GM12874 (cell line): ENCODE results near the gene RAB5B.
A peak's percentile ranks its signal among the peaks of the same experiment; 100 is the strongest.

Experiments used
- TF ChIP-seq, protein P1 (sequence below): IDR thresholded peaks from 2 replicates; pipeline ENCODE4 v1.5.1; 2011; ENCODE audit warnings: low read depth, mild to moderate bottlenecking, control low read depth, low read length, moderate library complexity; ENCODE audit not compliant: insufficient read depth

The RAB5B gene

DNA sequence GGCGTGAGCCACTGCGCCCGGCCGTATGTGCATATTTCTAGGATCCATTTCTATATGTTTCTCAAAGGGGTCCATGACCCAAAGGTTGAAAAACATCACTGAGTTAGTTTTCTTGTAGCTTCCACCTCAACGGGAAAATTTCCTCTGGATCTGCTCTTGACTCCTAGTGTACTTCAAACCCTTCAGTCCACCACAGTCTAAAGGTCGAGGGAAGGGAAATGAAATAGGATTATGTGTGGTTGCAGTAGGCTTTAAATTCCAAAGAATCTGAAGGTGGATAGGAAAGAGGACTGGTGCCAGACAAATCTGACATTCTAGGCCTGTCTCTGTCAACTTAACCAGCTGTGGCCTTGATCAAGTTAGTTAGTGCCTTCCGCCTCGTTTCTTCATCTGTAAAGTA is 21.5 kb downstream of the RAB5B start:
- TF ChIP-seq, protein P1, sequence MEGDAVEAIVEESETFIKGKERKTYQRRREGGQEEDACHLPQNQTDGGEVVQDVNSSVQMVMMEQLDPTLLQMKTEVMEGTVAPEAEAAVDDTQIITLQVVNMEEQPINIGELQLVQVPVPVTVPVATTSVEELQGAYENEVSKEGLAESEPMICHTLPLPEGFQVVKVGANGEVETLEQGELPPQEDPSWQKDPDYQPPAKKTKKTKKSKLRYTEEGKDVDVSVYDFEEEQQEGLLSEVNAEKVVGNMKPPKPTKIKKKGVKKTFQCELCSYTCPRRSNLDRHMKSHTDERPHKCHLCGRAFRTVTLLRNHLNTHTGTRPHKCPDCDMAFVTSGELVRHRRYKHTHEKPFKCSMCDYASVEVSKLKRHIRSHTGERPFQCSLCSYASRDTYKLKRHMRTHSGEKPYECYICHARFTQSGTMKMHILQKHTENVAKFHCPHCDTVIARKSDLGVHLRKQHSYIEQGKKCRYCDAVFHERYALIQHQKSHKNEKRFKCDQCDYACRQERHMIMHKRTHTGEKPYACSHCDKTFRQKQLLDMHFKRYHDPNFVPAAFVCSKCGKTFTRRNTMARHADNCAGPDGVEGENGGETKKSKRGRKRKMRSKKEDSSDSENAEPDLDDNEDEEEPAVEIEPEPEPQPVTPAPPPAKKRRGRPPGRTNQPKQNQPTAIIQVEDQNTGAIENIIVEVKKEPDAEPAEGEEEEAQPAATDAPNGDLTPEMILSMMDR = no peak

DNA sequence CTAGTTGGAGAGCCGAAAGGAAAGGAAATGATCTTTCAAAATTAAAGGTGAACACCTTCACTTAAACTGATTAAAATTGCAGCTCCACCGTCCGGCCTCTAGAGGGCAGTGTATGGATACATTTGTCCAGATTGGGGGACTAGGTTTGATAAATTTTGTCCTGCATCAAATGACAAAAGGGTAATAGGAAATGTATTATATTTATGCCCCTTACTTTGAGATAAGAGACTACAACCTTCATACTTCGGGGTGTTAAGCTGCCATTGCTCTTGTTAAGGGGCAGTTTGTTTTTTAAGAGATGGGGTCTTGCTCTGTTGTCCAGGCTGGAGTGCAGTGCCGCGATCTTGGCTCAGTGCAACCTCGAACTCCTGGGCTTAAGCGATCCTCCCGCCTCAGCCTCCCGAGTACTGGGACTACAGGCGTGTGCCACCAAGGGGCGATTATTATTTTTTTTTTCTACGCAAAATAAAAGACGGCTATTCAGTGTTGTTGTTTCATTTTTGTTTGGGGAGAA is 22.4 kb downstream of the RAB5B start:
- TF ChIP-seq, protein P1 = peak; percentile 71

DNA sequence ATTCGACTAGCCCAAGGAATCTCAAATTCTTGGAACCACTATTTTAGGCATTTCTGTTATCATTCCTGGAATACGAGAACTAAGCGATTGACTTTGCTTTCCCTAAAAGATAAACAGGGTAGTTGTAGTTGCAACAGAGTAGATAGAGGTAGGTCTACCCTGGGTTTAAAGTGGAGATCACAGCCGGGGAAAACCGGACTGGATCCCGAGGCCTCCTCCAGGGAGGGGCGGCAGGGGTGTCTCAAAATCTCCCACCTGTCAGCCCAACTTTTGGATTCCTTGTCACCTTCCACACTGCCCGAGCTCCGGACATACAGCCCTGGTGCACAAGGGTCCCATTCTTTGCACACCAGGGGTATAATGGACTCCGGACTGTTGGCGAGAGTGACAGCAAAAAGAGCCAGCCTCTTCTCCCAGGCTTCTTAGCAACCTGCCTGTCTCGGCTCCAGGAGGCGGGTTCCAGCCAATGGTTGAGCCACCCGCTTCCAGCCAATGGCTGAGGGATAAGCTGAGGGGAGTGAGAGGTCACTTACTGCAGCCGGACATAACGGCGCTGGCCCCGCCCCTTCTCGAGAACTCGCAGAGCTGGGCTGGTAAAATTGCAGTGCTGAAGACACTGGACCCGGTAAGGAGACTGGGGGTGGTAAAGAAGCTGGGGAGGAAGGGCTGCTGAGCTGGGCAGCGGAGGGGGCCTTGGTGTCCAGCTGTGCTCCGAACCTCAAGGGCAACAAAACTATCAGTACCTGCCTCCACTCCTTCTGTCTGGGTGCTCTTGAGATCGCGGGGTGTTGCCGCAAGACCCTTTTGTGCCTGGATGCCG is 23.0 kb downstream of the RAB5B start, which contains the start of gene SUOX:
TSS of gene SUOX (plus strand) at position 562 of the 820 bp plus-strand sequence. CDS start 4,946 bp downstream, outside the sequence.
- TF ChIP-seq, protein P1 = no peak

DNA sequence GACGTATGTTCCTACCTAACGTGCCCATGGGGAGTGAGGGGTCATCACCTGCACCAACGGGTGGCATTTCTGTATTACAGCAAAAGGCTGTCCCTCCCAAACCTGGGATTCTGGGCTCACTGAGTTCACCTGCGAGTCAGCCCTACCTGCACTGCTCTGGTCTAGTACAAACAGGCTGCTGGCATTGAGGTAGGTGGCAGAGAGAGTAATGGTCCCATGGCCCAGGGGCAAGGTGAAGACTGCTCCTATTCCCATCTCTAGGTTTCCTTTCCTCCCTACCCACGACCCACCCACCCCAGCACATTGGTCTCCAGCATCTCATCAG is 23.6 kb downstream of the RAB5B start:
- TF ChIP-seq, protein P1 = no peak

DNA sequence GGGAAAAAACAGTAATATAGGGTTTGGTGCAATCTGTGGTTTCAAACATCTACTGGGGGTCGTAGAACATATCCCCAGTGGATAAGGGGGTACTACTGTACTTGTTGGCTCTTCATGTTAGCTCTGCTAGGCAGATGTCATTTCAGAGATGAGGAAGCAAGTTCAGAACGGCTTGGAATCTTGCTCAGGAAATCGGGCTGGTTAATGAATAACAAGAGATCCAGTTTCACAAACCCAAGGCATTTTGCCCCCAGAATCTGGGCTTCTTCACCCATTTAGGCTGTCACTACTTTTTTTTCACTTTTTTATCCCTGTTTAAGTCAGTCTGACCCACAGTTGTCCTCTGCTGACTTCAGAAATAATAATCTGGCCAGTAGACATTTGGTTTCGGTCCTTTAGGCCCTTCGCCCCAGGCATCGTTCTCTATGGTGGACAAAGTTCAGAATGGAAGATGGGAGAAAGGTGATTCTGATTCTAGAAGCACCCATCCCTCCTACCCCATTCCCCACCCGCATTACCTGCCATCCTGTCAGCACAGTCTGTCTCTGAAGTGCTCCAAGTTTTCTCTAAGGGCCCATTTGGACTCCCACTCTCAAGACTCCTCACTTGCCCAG is 27.7 kb downstream of the RAB5B start:
- TF ChIP-seq, protein P1 = no peak

DNA sequence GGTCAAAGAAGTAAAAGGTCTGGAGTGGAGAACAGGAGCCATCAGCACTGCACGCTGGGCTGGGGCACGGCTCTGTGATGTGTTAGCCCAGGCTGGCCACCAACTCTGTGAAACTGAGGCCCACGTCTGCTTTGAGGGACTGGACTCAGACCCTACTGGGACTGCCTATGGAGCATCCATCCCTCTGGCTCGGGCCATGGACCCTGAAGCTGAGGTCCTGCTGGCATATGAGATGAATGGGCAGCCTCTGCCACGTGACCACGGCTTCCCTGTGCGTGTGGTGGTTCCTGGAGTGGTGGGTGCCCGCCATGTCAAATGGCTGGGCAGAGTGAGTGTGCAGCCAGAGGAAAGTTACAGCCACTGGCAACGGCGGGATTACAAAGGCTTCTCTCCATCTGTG is 30.3 kb downstream of the RAB5B start:
- TF ChIP-seq, protein P1 = no peak
